A549 (cell line): ENCODE measurements around the gene FGD1. TPM values are rescaled to one million over a fixed set of nuclear protein-coding genes. Genes with fewer than 3 reads are reported as not detected.

ENCODE experiments used
- ATAC-seq, 2 experiments: fragments of 200-7000 bp in 1 of 2; fragments of >200 bp in 1 of 2; cut with Nextera tagmentation in 1 of 2; cut with Tn5 transposase in 1 of 2; 3 replicates each; pipeline versions ENCODE4 v1.8.0 to v1.9.1; 2018 to 2020; ENCODE audit warnings: mild to moderate bottlenecking in 1 of 2, moderate library complexity in 1 of 2
- CTCF ChIA-PET: fragments of 300-600 bp; sonication (Branson Sonifier 250); formaldehyde crosslinking; extraction: SDS; loops from one replicate; lab custom pipeline; 2021; ENCODE audit warnings: antibody characterized with exemption, inconsistent platforms; lab: Yijun Ruan, JAX
- POLR2A ChIA-PET: fragments of 350-600 bp; formaldehyde crosslinking; extraction: SDS; loops from one replicate; lab custom pipeline; 2021; ENCODE audit warnings: antibody characterized with exemption, inconsistent platforms; lab: Yijun Ruan, JAX
- DNase-seq, 2 experiments: peaks; one replicate each; pipeline versions ENCODE4 v3.0.0 to v3.0.0-alpha.2; 2011 to 2016; ENCODE audit warnings: low read depth in 1 of 2, low spot score in 1 of 2
- FAIRE-seq: peaks from 2 replicates; lab custom pipeline; 2011; peaks lifted over from hg19 to GRCh38; lab: Jason Lieb, UNC
- H3K27ac ChIP-seq, 2 experiments: fragments of >200 bp; sonication (Bioruptor Twin); formaldehyde crosslinking; 3 replicates each; pipeline ENCODE4 v1.5.1; 2016 to 2017
- H3K4me1 ChIP-seq: fragments of >200 bp; sonication (Bioruptor Twin); formaldehyde crosslinking; 3 replicates; pipeline ENCODE4 v1.6.1; 2016
- H3K4me2 ChIP-seq: fragments of >200 bp; sonication (Bioruptor Twin); formaldehyde crosslinking; 3 replicates; pipeline ENCODE4 v1.6.1; 2016
- H3K4me3 ChIP-seq: fragments of >200 bp; sonication (Bioruptor Twin); formaldehyde crosslinking; 3 replicates; pipeline ENCODE4 v1.5.1; 2016
- H3K9me3 ChIP-seq: fragments of >200 bp; sonication (Bioruptor Twin); formaldehyde crosslinking; 3 replicates; pipeline ENCODE4 v1.6.1; 2016
- BCL3 ChIP-seq: fragments of >200 bp; sonication (Bioruptor Twin); formaldehyde crosslinking; IDR thresholded peaks from 3 replicates; pipeline ENCODE4 v1.6.1; 2016
- CHD4 ChIP-seq: fragments of 200-600 bp; sonication (generic); IDR thresholded peaks from 2 replicates; pipeline ENCODE4 v1.6.1; 2016; ENCODE audit warnings: antibody characterized with exemption, mild to moderate bottlenecking, borderline replicate concordance
- CTCF ChIP-seq: fragments of >200 bp; sonication (Bioruptor Twin); formaldehyde crosslinking; IDR thresholded peaks from 3 replicates; pipeline ENCODE4 v1.5.1; 2016
- ELK1 ChIP-seq: fragments of 150-350 bp; IDR thresholded peaks from 2 replicates; pipeline ENCODE4 v1.6.1; 2014; ENCODE audit warnings: low read depth, mild to moderate bottlenecking, low read length
- EP300 ChIP-seq, 2 experiments: fragments of >200 bp; sonication (Bioruptor Twin); formaldehyde crosslinking; IDR thresholded peaks; 2 replicates in 1 of 2; 3 replicates in 1 of 2; pipeline ENCODE4 v1.6.1; 2016 to 2017
- FOSL2 ChIP-seq, 2 experiments: fragments of 450-650 bp in 1 of 2; fragments of >200 bp in 1 of 2; sonication (Bioruptor Twin) in 1 of 2; formaldehyde crosslinking; IDR thresholded peaks; 2 replicates each; pipeline versions ENCODE4 v1.5.0 to v1.6.1; 2016 to 2020; ENCODE audit warnings: mild to moderate bottlenecking in 1 of 2, moderate library complexity in 1 of 2
- FOXS1 ChIP-seq: fragments of 250-450 bp; sonication (Bioruptor Pico); IDR thresholded peaks from 2 replicates; pipeline ENCODE4 v1.5.0; 2020; ENCODE audit warnings: mild to moderate bottlenecking, moderate library complexity
- GATA3 ChIP-seq: IDR thresholded peaks from 2 replicates; pipeline ENCODE4 v1.6.1; 2012; ENCODE audit warnings: borderline replicate concordance
- HMGXB4 ChIP-seq: fragments of 250-450 bp; sonication (Bioruptor Pico); IDR thresholded peaks from 2 replicates; pipeline ENCODE4 v1.5.0; 2021; ENCODE audit warnings: mild to moderate bottlenecking, moderate library complexity, borderline replicate concordance
- HOXA7 ChIP-seq: fragments of 250-450 bp; sonication (Bioruptor Pico); IDR thresholded peaks from 2 replicates; pipeline ENCODE4 v1.5.0; 2020; ENCODE audit warnings: mild to moderate bottlenecking, moderate library complexity
- JUNB ChIP-seq: fragments of >200 bp; sonication (Bioruptor Twin); formaldehyde crosslinking; IDR thresholded peaks from 2 replicates; pipeline ENCODE4 v1.6.1; 2016
- KDM1A ChIP-seq: fragments of 200-600 bp; sonication (generic); IDR thresholded peaks from 2 replicates; pipeline ENCODE4 v1.6.1; 2016; ENCODE audit warnings: low read depth, mild to moderate bottlenecking
- KDM5A ChIP-seq: fragments of 200-600 bp; sonication (generic); IDR thresholded peaks from 2 replicates; pipeline ENCODE4 v1.6.1; 2016; ENCODE audit warnings: antibody characterized with exemption, mild to moderate bottlenecking
- MAFK ChIP-seq: fragments of 450-650 bp; IDR thresholded peaks from 2 replicates; pipeline ENCODE4 v1.6.1; 2014; ENCODE audit not compliant: partially characterized antibody
- RARB ChIP-seq: fragments of 250-450 bp; sonication (Bioruptor Pico); IDR thresholded peaks from 2 replicates; pipeline ENCODE4 v1.8.0; 2021; ENCODE audit warnings: mild to moderate bottlenecking, moderate library complexity
- REST ChIP-seq: fragments of 200-600 bp; sonication (generic); IDR thresholded peaks from 2 replicates; pipeline ENCODE4 v1.6.1; 2016; ENCODE audit warnings: antibody characterized with exemption, mild to moderate bottlenecking, moderate library complexity
- RFX5 ChIP-seq: fragments of 450-650 bp; IDR thresholded peaks from 2 replicates; pipeline ENCODE4 v1.7.1; 2014; ENCODE audit warnings: antibody characterized with exemption, mild to moderate bottlenecking, moderate library complexity
- TFCP2L1 ChIP-seq: fragments of 250-450 bp; sonication (Bioruptor Pico); IDR thresholded peaks from 2 replicates; pipeline ENCODE4 v1.5.0; 2021; ENCODE audit warnings: mild to moderate bottlenecking
- ZSCAN20 ChIP-seq: fragments of 250-450 bp; sonication (Bioruptor Pico); IDR thresholded peaks from 2 replicates; pipeline ENCODE4 v1.8.0; 2022; ENCODE audit warnings: mild to moderate bottlenecking, moderate library complexity
- WGBS: methylation state at CpG from one replicate; pipeline ENCODE4 v1.1.6; 2017; ENCODE audit errors: missing lambda C conversion rate; 5-methylcytosine and 5-hydroxymethylcytosine counted together
- polyA plus RNA-seq, 4 experiments: library from polyadenylated mRNA; depleted of rRNA in 3 of 4; stranded (reverse); fragments of >200 nt; fragmentation: RNase III in 1 of 4; extraction: RNeasy Plus Mini Kit Qiagen cat#74134 plus additional on column Dnase treatment in 1 of 4; gene quantifications; 2 replicates in 3 of 4; 3 replicates in 1 of 4; pipeline ENCODE4 v1.2.3, GENCODE V29; 2011 to 2017

The FGD1 gene
- polyA plus RNA-seq, 2 of the 4 experiments (the other 2 are of a cell fraction): 1.9 to 5.8 TPM

GRCh38 chrX:54416965-54417364, 79.1 kb downstream of the FGD1 start:
- no peak for TF ChIP-seq EP300 (IDR thresholded peaks at IDR 0.05)
- TF ChIP-seq BCL3: no peak
- TF ChIP-seq ZSCAN20: no peak
- TF ChIP-seq CHD4: no peak
- TF ChIP-seq GATA3: no peak
- no peak for TF ChIP-seq TFCP2L1 (CRISPR knock-in tag)
- no peak for TF ChIP-seq ELK1
- TF ChIP-seq KDM1A: no peak
- no peak for TF ChIP-seq RARB
- H3K4me2 ChIP-seq: no peak overlapping the region
- ChIA-PET CTCF (interaction anchor here (0.9 kb wide), 1 partner anchor 169 kb away, joined by 3 read pairs; no protein-coding TSS in a partner anchor), POLR2A (no interaction called here)
- ATAC-seq (no peak), FAIRE-seq (peak; percentile 76), DNase-seq (no peak)
- no peak overlapping the region for H3K27ac ChIP-seq
- 36% methylated on average over 2 of the region's 2 CpGs for WGBS
- H3K9me3 ChIP-seq: no peaks in the 10 kb centered on the region
- no peak overlapping the region for H3K4me3 ChIP-seq
- H3K4me1 ChIP-seq: no peaks in the 10 kb centered on the region

GRCh38 chrX:54415534-54416350, 80.3 kb downstream of the FGD1 start:
- Histone ChIP-seq H3K4me3 (no peak overlapping the region), H3K9me3 (no peaks in the 10 kb centered on the region), H3K27ac (no peak overlapping the region), H3K4me1 (no peaks in the 10 kb centered on the region), H3K4me2 (no peak overlapping the region)
- ChIA-PET CTCF (no interaction called here), POLR2A (no interaction called here)
- TF ChIP-seq CTCF (no peak), HMGXB4 (CRISPR knock-in tag) (no peak), JUNB (no peak), HOXA7 (CRISPR knock-in tag) (no peak), ZSCAN20 (no peak), FOSL2 (IDR thresholded peaks at IDR 0.05) (no peak), FOSL2 (CRISPR knock-in tag; IDR thresholded peaks at IDR 0.05) (no peak), RFX5 (no peak), REST (no peak), FOXS1 (no peak), KDM5A (no peak), MAFK (no peak)
- ATAC-seq (no peak), FAIRE-seq (peak; percentile 54), DNase-seq (no peak)
- WGBS: 42% methylated on average over 12 of the region's 13 CpGs
